Endothelial cell of umbilical vein (primary cell): ENCODE measurements around the gene DLGAP1. TPM values are rescaled to one million over a fixed set of nuclear protein-coding genes. Genes with fewer than 3 reads are reported as not detected.

Experiments
- BruUV-seq: library from RNA; stranded (reverse); fragments of 400-500 nt; replicated peaks from 2 replicates; lab custom pipeline; 2021; lab: Mats Ljungman, UMichigan
- CTCF ChIA-PET: fragments of 300-600, 350-600 bp; sonication (Branson Sonifier 250); formaldehyde crosslinking; loops from one replicate; lab custom pipeline; 2021; ENCODE audit warnings: antibody characterized with exemption, inconsistent platforms; lab: Charles Lee
- POLR2A ChIA-PET: fragments of 300-600, 350-600 bp; sonication (Branson Sonifier 250); formaldehyde crosslinking; loops from one replicate; lab custom pipeline; 2021; ENCODE audit warnings: antibody characterized with exemption, inconsistent platforms; lab: Charles Lee
- DNase-seq: peaks from one replicate; pipeline ENCODE4 v3.0.0-alpha.2; 2011; ENCODE audit warnings: low read depth, low spot score
- FAIRE-seq: peaks from 2 replicates; lab custom pipeline; 2011; peaks lifted over from hg19 to GRCh38; lab: Jason Lieb, UNC
- H2AFZ ChIP-seq: 2 replicates; pipeline ENCODE4 v1.6.0; 2012; ENCODE audit warnings: low read depth, low read length, control low read depth, inconsistent platforms
- H3K27ac ChIP-seq: 2 replicates; pipeline ENCODE4 v1.5.1; 2011; ENCODE audit warnings: low read depth, mild to moderate bottlenecking, control low read depth, low read length, moderate library complexity; ENCODE audit not compliant: insufficient read depth
- H3K27me3 ChIP-seq, 2 experiments: 2 replicates each; pipeline versions ENCODE4 v1.6.0 to v1.6.1; 2011; ENCODE audit warnings: low read length in 2 of 2, mixed read lengths in 1 of 2; ENCODE audit not compliant: control insufficient read depth in 2 of 2, insufficient read depth in 2 of 2
- H3K36me3 ChIP-seq, 2 experiments: 2 replicates in 1 of 2; 3 replicates in 1 of 2; pipeline ENCODE4 v1.5.1; 2011; ENCODE audit warnings: low read length in 2 of 2, mild to moderate bottlenecking in 1 of 2, moderate library complexity in 1 of 2; ENCODE audit not compliant: control insufficient read depth in 2 of 2, insufficient read depth in 2 of 2; ENCODE audit errors: extremely low read depth in 1 of 2
- H3K4me1 ChIP-seq: 3 replicates; pipeline ENCODE4 v1.5.1; 2011; ENCODE audit warnings: mild to moderate bottlenecking, low read length; ENCODE audit not compliant: control insufficient read depth, insufficient read depth; ENCODE audit errors: extremely low read depth
- H3K4me2 ChIP-seq: 2 replicates; pipeline ENCODE4 v1.6.1; 2011; ENCODE audit warnings: low read length, control low read depth, mixed read lengths; ENCODE audit not compliant: insufficient read depth
- H3K4me3 ChIP-seq, 3 experiments: fragments of 200-600 bp in 1 of 3; sonication (generic), shearing (Covaris generic) in 1 of 3; replicated peaks in 1 of 3; 2 replicates each; pipeline ENCODE4 v1.5.1; 2011 to 2016; ENCODE audit warnings: control low read depth in 3 of 3, low read length in 3 of 3, mild to moderate bottlenecking in 2 of 3, inconsistent platforms in 1 of 3, low read depth in 1 of 3, moderate library complexity in 1 of 3; ENCODE audit not compliant: insufficient read depth in 1 of 3
- H3K79me2 ChIP-seq: 2 replicates; pipeline ENCODE4 v1.6.0; 2012; ENCODE audit warnings: low read length, inconsistent platforms; ENCODE audit not compliant: control insufficient read depth, insufficient read depth
- H3K9ac ChIP-seq: replicated peaks from 2 replicates; pipeline ENCODE3; 2011; ENCODE audit warnings: low read length, control low read depth; ENCODE audit not compliant: insufficient read depth; ENCODE audit errors: extremely low read depth
- H3K9me1 ChIP-seq: replicated peaks from 3 replicates; pipeline ENCODE4 v1.6.0; 2011; ENCODE audit warnings: mild to moderate bottlenecking, low read length; ENCODE audit not compliant: control insufficient read depth, insufficient read depth; ENCODE audit errors: extremely low read depth
- H3K9me3 ChIP-seq: replicated peaks from 2 replicates; pipeline ENCODE4 v1.5.1; 2012; ENCODE audit warnings: low read length, inconsistent platforms; ENCODE audit not compliant: control insufficient read depth, insufficient read depth
- H4K20me1 ChIP-seq: replicated peaks from 2 replicates; pipeline ENCODE3; 2011; ENCODE audit warnings: mild to moderate bottlenecking, low read length; ENCODE audit not compliant: control insufficient read depth, insufficient read depth; ENCODE audit errors: extremely low read depth
- EZH2 ChIP-seq: IDR thresholded peaks from 2 replicates; pipeline ENCODE4 v1.6.1; 2012; ENCODE audit warnings: borderline replicate concordance, low read depth, mild to moderate bottlenecking, moderate library complexity, low read length, inconsistent platforms; ENCODE audit not compliant: severe bottlenecking
- FOS ChIP-seq: IDR thresholded peaks from 2 replicates; pipeline ENCODE4 v1.6.1; 2011; ENCODE audit warnings: mild to moderate bottlenecking, low read length, moderate library complexity, borderline replicate concordance; ENCODE audit not compliant: insufficient read depth
- GATA2 ChIP-seq: IDR thresholded peaks from 2 replicates; pipeline ENCODE4 v1.7.0; 2011; ENCODE audit warnings: low read depth, mild to moderate bottlenecking, moderate library complexity, mixed read lengths, low read length; ENCODE audit not compliant: insufficient read length, insufficient read depth
- JUN ChIP-seq: IDR thresholded peaks from 2 replicates; pipeline ENCODE4 v1.6.1; 2011; ENCODE audit warnings: borderline replicate concordance, low read depth; ENCODE audit not compliant: insufficient read length, insufficient read depth
- MYC ChIP-seq: IDR thresholded peaks from one replicate; pipeline ENCODE4 v1.6.1; 2011; ENCODE audit warnings: mild to moderate bottlenecking, low read depth, low read length
- POLR2A ChIP-seq: IDR thresholded peaks from 2 replicates; pipeline ENCODE4 v1.6.1; 2012; ENCODE audit warnings: low read depth, mild to moderate bottlenecking, control low read depth, low read length
- POLR2AphosphoS5 ChIP-seq: IDR thresholded peaks from 2 replicates; pipeline ENCODE4 v1.6.1; 2012; ENCODE audit warnings: low read depth, mild to moderate bottlenecking, control low read depth, low read length, moderate library complexity; ENCODE audit not compliant: insufficient read depth
- dilution Hi-C: fragments of 300-500 bp; cut with MboI; formaldehyde crosslinking; loops from one replicate; pipeline ENCODE4 v1.15.0; 2019; ENCODE audit warnings: low sequenced_read_pairs; ENCODE audit not compliant: extremely low pct_ligation_motif_present
- intact Hi-C: fragments of 100-400 bp; cut with micrococcal nuclease; formaldehyde crosslinking; loops from one replicate; pipeline ENCODE4 v1.10.0; 2022
- polyA plus RNA-seq, 4 experiments: library from polyadenylated mRNA; depleted of rRNA in 3 of 4; stranded (reverse) in 3 of 4; unstranded in 1 of 4; fragments of >200 nt; gene quantifications; 2 replicates each; pipeline versions ENCODE4 v1.2.1 to v1.2.3, GENCODE V29; 2011 to 2012; ENCODE audit warnings: missing spikeins in 1 of 4
- total RNA-seq: library from RNA; stranded (reverse); gene quantifications from 2 replicates; pipeline ENCODE4 v1.2.3, GENCODE V29; 2021
- TF ChIP-seq, protein P1 (sequence below), 2 donors: IDR thresholded peaks; 1 replicate in 1 of 2; 2 replicates in 1 of 2; pipeline ENCODE4 v1.5.1; 2011; ENCODE audit warnings: low read length in 2 of 2, mild to moderate bottlenecking in 2 of 2, moderate library complexity in 2 of 2, control low read depth in 1 of 2, inconsistent platforms in 1 of 2, low read depth in 1 of 2; ENCODE audit not compliant: insufficient read depth in 1 of 2; ENCODE audit errors: extremely low read depth in 1 of 2
- TF ChIP-seq, protein P2 (sequence below): IDR thresholded peaks from 2 replicates; pipeline ENCODE4 v1.6.1; 2011; ENCODE audit not compliant: insufficient read depth, insufficient read length

DLGAP1 gene
- total and polyA plus RNA-seq, 2 donors (not counting 3 experiments of a cell fraction or from before 2014, with no cell fraction given), result 0.04 TPM; not detected in 1

DNA sequence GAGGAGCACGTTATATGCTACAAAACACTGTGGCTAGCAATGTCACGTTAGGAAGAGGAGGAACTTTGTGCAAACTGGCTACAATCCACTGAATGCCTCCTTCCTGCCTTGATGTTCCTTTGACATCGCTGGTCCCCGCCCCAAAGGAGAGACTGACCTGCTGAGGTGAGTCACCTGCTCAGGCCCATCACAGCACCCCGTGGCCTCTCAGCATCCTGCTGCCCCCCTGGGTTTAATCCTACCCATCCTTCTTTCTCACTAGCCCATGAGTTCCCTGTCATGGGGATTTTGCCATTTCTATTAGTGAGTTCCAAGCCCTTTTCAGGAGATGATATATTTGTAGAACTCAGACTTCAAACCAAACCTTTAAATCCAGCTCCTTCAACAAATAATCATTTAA lies 16.2 kb downstream of the DLGAP1 start:
- H4K20me1 ChIP-seq, result no peaks in the 10 kb centered on the region
- H3K36me3 ChIP-seq, result no peaks in the 10 kb centered on the region
- BruUV-seq, result no TSS peak
- H3K4me2 ChIP-seq, result no peak overlapping the region
- TF ChIP-seq POLR2AphosphoS5, result no peak
- TF ChIP-seq, protein P1, sequence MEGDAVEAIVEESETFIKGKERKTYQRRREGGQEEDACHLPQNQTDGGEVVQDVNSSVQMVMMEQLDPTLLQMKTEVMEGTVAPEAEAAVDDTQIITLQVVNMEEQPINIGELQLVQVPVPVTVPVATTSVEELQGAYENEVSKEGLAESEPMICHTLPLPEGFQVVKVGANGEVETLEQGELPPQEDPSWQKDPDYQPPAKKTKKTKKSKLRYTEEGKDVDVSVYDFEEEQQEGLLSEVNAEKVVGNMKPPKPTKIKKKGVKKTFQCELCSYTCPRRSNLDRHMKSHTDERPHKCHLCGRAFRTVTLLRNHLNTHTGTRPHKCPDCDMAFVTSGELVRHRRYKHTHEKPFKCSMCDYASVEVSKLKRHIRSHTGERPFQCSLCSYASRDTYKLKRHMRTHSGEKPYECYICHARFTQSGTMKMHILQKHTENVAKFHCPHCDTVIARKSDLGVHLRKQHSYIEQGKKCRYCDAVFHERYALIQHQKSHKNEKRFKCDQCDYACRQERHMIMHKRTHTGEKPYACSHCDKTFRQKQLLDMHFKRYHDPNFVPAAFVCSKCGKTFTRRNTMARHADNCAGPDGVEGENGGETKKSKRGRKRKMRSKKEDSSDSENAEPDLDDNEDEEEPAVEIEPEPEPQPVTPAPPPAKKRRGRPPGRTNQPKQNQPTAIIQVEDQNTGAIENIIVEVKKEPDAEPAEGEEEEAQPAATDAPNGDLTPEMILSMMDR (IDR thresholded peaks at IDR 0.05; ENCODE audit: extremely low read depth in 1 of 2, insufficient read depth in 1 of 2, low read depth in 1 of 2, low read length in 2 of 2), result no peak
- TF ChIP-seq POLR2A, result no peak
- no peak for TF ChIP-seq FOS
- TF ChIP-seq, protein P2, sequence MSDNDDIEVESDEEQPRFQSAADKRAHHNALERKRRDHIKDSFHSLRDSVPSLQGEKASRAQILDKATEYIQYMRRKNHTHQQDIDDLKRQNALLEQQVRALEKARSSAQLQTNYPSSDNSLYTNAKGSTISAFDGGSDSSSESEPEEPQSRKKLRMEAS, result no peak
- no peak for TF ChIP-seq MYC
- TF ChIP-seq JUN, result no peak
- TF ChIP-seq GATA2, result no peak
- no peak for TF ChIP-seq EZH2
- intact Hi-C loops, result no loop called here
- DNase-seq (no peak), FAIRE-seq (no peak)
- no peak overlapping the region for H3K9ac ChIP-seq
- H3K9me1 ChIP-seq, result no peaks in the 10 kb centered on the region
- ChIA-PET POLR2A (no interaction called here), CTCF (no interaction called here)
- no peak overlapping the region for H3K4me3 ChIP-seq
- H3K27me3 ChIP-seq, result no peaks in the 10 kb centered on the region
- H3K79me2 ChIP-seq, result no peaks in the 10 kb centered on the region
- H2AFZ ChIP-seq, result no peak overlapping the region
- H3K4me1 ChIP-seq, result no peaks in the 10 kb centered on the region
- peaks cover 3% of the 10 kb centered on the region for H3K9me3 ChIP-seq
- no peak overlapping the region for H3K27ac ChIP-seq
- dilution Hi-C loops, result no loop called here
